HG02642 (cell line): Measurements from ENCODE around the gene SLU7.
A peak's percentile ranks its signal among the peaks of the same experiment; 100 is the strongest.
"Not testable (repeated sequence)": the region's sequence is repeated elsewhere in the genome, so short reads cannot be mapped to it uniquely, and the experiment has no call there.

Experiments used
- ATAC-seq: cut with Tn5 transposase; IDR thresholded peaks from one replicate; pipeline ENCODE4 v1.9.1; 2021; ENCODE audit warnings: mild to moderate bottlenecking; ENCODE audit not compliant: unreplicated experiment, poor library complexity

SLU7 gene

DNA sequence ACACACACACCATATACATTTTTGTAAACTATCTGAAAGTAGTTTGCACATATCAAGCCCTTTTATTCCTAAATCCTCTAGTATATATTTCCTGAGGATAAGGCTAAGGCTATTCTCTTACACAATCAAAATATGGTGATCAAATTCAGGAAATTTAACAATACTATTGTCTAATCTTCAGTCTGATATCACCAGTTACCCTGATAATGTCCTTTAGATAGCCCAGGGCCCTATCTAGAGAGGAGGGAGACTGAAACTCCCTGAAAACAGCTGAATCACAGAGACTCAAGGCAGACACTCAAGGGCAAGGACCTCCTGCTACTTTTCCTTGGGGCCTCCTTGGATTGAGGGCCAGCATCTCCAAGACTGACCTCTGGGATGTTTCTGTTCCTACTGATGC, 33.2 kb upstream of the SLU7 start:
- no peak for ATAC-seq

DNA sequence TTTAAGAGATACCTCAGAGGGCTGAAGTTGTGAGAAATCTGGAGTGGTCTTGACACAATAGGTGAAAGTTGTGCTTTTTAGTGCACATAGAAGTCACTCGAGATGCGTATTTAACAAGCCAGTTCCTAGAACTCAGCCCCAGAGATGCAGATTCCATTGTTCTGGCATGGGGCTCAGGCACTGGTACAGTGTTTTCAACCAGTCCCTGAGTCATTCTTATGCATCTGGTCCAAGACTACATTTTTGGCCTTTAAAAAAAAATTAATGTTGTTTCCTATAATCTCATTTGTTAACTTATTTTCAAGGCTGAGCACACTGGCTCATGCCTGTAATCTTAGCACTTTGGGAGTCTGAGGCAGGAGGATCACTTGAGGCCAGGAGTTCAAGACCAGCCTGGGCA, 32.4 kb upstream of the SLU7 start:
- no peak for ATAC-seq

- peak; percentile 57 for ATAC-seq
These were observed 31.5 kb upstream of the SLU7 start for GRCh38 chr5:160450164-160450932.

- no peak for ATAC-seq
These were observed 30.6 kb upstream of the SLU7 start for GRCh38 chr5:160449458-160449857.

DNA sequence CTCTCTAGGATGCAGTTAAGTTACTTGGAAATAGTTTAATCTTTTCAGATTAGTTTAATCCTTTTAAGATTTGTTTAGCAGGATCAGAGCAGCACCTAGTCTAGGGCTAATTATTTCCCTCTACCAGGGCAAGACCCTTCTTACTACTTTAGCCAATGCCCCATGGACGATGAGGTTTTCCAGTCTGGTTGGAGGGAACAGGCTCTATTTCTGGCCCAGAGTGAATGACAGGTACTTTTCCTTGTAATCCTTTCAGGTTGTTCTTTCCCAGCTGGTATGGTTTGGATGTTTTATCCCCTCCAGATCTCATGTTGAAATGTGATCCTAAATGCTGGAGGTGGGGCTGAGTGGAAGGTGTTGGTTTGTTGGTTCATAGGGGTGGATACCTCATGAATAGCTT, 30.0 kb upstream of the SLU7 start:
- ATAC-seq, result no peak

DNA sequence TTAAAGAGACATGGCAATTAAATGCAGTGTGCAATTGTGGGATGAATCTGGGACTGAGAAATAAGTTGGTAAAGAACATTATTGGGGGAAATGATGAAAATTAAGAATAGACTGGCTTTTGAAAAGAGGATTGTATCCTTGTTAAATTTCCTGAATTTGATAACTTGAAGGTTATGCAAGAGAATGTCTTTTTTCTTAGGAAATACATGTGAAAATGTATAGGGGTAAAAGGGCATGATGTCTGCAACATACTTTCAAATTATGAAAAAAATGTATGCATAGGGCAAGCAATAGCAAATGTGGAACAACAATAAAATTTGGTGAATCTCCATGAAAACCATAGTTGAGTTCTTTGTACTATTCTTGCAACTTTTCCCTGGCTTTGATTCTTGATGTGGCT, 26.9 kb upstream of the SLU7 start:
- no peak for ATAC-seq

DNA sequence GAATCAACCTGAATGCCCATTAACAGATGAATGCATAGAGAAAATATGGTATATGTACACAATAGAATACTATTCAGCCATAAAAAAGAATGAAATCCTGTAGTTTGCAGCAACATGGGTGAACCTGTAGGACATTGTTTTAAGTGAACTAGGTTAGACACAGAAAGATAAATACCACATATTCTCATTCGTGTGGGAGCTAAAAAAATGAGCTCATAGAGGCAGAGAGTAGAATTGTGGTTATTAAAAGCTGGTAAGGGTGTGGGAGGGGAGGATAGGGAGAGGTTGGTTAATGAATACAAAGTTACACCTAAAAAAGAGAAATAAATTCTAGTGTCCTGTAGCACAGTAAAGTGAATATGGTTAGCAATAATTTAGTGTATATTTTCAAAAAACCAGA, 26.3 kb upstream of the SLU7 start:
- ATAC-seq, result peak; percentile 28

- no peak for ATAC-seq
These were observed 25.5 kb upstream of the SLU7 start for GRCh38 chr5:160444407-160444806.

- ATAC-seq, result peak; percentile 20
These were observed 24.0 kb upstream of the SLU7 start for GRCh38 chr5:160442824-160443431.

GRCh38 chr5:160441311-160441781, 22.5 kb upstream of the SLU7 start:
- peak; percentile 26 for ATAC-seq

DNA sequence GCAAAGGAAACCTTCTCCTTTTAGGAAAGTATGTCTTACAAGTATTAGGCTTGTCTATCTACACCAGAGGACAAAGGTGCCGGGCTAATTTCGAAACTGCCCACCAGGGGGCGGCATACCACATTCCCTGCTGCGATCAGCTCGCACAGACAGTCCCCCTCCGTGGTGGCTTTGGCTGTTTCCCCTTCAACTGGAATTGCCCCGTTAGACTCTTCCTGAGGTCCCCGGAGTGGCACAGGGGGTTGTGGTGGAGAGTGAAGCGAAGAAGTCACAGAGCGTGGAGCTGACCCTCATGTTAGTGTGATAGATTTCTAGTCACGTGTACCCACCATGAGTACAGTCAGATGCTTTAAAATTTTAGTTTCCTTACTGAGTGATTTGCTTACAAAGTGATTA, 20.3 kb upstream of the SLU7 start:
- peak; percentile 69 for ATAC-seq

DNA sequence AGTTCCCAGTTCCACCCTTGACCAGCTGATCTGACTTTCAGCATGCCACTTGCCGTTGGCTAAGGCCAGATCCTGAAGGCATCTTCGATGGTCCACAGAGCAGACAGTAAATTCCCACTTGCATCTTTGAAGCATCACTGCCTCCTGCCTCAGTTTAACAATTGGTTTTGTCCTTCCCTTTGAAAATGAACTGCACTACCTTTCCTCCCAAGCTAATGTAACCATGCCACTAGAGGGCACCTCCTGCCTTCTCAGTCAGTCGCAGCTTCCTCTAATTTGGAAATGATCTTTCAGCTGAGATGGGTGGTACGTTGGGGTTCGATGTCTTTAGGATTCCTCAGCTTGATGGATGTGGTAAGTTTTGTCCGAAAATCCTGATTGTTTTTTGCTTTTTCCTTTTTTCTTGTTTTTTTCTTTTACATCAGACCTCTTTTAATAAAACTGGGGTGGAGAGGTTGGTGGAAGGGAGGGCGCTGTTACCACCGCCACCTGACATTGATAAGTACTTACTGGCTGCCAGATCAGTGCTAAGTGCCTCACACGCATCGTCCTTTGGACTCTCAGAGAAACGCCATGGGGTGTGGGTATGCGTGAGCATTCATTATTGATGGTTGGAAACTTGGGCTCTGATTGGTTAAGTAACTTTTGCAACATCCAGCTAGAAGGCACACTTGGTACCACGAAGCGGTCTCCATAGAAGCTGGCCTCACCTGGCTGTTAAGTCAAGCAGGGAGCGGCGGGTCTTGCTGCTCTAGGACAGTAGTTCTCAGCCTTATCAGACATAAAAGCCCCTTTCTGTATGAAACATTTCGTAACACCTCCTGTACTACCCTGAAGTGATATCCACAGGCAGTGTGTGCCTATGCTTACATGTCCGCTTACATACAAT, 19.7 kb upstream of the SLU7 start:
- ATAC-seq, result peak; percentile 31

GRCh38 chr5:160437271-160437670, 18.4 kb upstream of the SLU7 start:
- ATAC-seq, result no peak

GRCh38 chr5:160436661-160437060, 17.8 kb upstream of the SLU7 start:
- not testable (repeated sequence) for ATAC-seq

DNA sequence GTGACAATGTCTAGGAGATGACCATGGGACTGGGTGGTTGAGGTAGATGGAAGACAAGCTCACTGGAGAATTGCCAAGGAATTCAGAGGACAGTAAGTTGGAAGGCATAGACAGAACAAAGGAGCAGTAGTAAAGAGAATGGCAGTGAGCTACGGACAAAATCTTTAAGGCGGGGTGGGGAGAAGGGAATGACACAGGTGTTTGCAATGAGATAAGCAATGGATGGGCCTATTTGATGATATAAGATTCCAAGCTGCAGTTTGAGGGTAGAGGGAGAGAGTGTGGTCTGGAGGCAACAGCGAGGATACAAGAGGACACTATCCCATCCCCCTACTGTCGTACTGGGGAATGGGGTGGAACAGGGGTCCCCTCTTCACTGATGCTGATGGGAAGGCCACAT, 17.1 kb upstream of the SLU7 start:
- ATAC-seq, result no peak

- no peak for ATAC-seq
These were observed 16.7 kb upstream of the SLU7 start for GRCh38 chr5:160435532-160435931.

DNA sequence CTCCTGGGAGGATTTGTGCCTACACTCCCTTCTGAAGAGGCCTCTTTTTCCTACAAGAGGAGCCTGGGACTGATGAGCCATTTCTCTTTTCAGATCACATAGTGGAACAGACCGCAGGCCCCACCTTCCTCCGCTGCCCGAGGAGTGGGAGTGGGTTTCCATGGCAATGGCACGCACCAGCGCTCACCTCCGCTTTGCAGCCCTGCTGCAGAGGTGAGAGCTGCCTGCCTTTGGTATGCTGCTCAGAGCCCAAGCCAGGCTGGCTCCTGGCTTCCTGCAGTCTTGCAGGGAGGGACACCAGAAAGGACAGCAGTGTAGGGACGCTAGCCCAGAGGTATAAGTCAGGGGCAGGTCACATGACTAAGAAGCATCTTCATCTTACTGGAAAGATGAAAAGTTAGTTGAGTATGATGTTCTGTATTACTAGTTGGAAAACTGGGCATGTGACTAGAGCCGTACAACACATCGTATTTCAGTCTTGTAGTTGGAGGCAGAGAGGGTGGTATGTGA, 15.2 kb upstream of the SLU7 start:
- ATAC-seq, result peak; percentile 86

DNA sequence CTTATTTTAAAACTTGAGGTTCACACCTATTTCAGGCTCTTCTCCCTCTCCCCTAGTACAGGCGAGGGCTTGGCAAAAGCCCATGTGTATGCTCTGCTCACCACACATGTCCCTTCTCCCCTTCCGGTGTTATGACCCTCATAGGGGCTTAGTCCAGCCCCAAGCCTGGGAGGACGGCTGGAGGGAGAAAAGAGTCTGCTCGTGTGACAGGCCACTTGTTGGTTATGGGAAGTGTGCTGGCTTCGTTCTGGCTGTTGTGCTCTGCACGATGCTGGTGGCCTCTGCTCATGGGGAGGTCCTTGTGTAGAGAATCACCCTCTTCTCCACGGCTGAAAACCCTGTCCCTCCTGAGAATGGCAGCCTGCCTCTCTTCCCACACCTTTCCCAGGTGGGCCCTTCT, 13.9 kb upstream of the SLU7 start:
- ATAC-seq, result no peak

DNA sequence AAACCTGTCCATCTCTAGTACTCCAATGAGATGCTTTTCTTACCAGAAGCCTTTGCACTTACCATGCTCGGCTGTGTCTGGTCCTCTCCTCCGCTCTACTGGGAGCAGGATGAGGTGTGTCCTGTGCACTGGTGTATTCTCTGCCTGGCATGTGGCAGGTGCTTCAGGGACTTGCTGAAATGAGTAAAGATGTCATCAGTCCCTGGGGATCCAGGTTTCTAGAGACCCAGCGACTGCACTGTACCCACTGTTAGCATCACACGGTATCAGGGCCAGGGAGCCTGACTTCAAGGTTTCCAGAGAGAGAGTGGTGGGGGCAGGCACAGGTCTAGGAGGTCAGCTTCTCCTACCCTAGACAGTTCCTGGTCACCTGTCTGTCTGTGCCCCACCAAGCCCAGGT, 13.3 kb upstream of the SLU7 start:
- peak; percentile 34 for ATAC-seq

DNA sequence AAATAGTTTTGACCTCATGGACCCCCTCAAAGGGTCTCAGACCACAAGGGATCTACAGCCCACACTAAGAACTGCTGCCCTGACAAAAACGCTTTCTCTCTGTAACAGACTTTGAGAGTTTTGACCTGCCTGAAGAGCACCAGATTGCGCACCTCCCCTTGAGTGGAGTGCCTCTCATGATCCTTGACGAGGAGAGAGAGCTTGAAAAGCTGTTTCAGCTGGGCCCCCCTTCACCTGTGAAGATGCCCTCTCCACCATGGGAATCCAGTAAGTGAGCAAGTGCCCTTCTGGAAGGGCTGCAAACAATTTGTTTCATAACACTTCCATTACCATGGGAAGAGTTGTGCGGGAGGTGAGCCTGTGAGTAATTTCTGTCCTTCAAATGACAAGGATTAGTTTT, 8.7 kb upstream of the SLU7 start:
- no peak for ATAC-seq

DNA sequence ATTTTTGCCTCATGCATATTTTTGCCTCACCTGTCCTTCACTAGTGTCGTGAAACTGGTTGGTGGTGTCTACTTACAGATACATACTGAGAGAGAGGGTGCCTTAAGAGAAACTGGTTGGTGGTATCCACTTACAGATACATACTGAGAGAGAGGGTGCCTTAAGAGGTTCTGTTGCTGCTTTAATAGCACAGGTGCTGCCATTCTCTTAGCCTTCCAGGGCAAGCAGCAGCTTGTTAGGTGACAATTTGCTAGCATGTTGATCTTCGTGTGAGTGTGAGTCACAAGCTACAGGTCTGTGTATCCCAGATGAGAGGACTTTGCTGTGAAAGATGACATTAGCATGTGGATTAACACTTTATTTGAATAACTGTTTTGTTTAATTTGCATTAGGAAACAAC, 4.2 kb upstream of the SLU7 start:
- ATAC-seq, result no peak
